Heart right ventricle (tissue), 16 donors: ENCODE measurements around the gene PYROXD2. TPM values are rescaled to one million over a fixed set of nuclear protein-coding genes. Genes with fewer than 3 reads are reported as not detected.

Experiments
- ATAC-seq, 8 donors: fragments of 200-7000 bp; cut with Tn5 transposase; one replicate each; pipeline ENCODE4 v1.9.1; 2020; ENCODE audit warnings: mild to moderate bottlenecking in 8 of 8, moderate library complexity in 8 of 8, moderate number of reproducible peaks in 1 of 8
- DNase-seq, 2 donors: peaks; one replicate each; pipeline ENCODE4 v3.0.0-alpha.2; 2020
- H3K27ac ChIP-seq, 10 donors: fragments of 200-600 bp; sonication (generic) in 2 of 10; one replicate each; pipeline versions ENCODE4 v1.5.0 to v1.8.0; 2020 to 2022; ENCODE audit warnings: mild to moderate bottlenecking in 3 of 10
- H3K27me3 ChIP-seq, 7 donors: fragments of 200-600 bp; one replicate each; pipeline ENCODE4 v1.8.0; 2021 to 2022; ENCODE audit warnings: mild to moderate bottlenecking in 2 of 7
- H3K36me3 ChIP-seq, 9 donors: fragments of 200-600 bp; sonication (generic) in 1 of 9; one replicate each; pipeline versions ENCODE4 v1.5.0 to v1.8.0; 2020 to 2022; ENCODE audit warnings: mild to moderate bottlenecking in 2 of 9
- H3K4me1 ChIP-seq, 9 donors: fragments of 200-600 bp; sonication (generic) in 1 of 9; one replicate each; pipeline versions ENCODE4 v1.5.0 to v1.8.0; 2020 to 2022; ENCODE audit warnings: mild to moderate bottlenecking in 4 of 9
- H3K4me3 ChIP-seq, 10 donors: fragments of 200-600 bp; sonication (generic) in 2 of 10; one replicate each; pipeline versions ENCODE4 v1.5.0 to v1.8.0; 2020 to 2022; ENCODE audit warnings: mild to moderate bottlenecking in 7 of 10, moderate library complexity in 2 of 10
- H3K9me3 ChIP-seq, 11 donors: fragments of 200-600 bp in 10 of 11; sonication (generic) in 2 of 11; one replicate each; pipeline versions ENCODE4 v1.5.0 to v1.8.0; 2013 to 2022; ENCODE audit warnings: mild to moderate bottlenecking in 2 of 11, control low read depth in 1 of 11, moderate library complexity in 1 of 11
- CTCF ChIP-seq, 9 donors: fragments of 200-600 bp; sonication (generic) in 2 of 9; IDR thresholded peaks; one replicate each; pipeline versions ENCODE4 v1.5.0 to v1.8.0; 2021 to 2022; ENCODE audit warnings: antibody characterized with exemption in 9 of 9, mild to moderate bottlenecking in 5 of 9, moderate library complexity in 1 of 9
- WGBS, 2 donors: extraction: QIAGEN DNeasy Blood & Tissue Kit; methylation state at CpG; one replicate each; pipeline ENCODE4 v1.1.7; 2013; ENCODE audit warnings: inconsistent platforms in 1 of 2; 5-methylcytosine and 5-hydroxymethylcytosine counted together
- intact Hi-C, 10 donors: fragments of 100-400 bp; cut with DNase I; formaldehyde crosslinking; loops; one replicate each; pipeline versions ENCODE4 v1.11.1 to v1.14.2; 2022
- polyA plus RNA-seq, 2 donors: library from polyadenylated mRNA; stranded (reverse); fragments of 200-250 nt; gene quantifications; one replicate each; pipeline ENCODE4 v1.2.3, GENCODE V29; 2013
- total RNA-seq, 10 donors: library from RNA; stranded (reverse); fragmentation: NEBNext Ultra II Directional in 3 of 10; extraction: Animal tissue kit (Norgen Biotek cat#: 25700) in 3 of 10; gene quantifications; one replicate each; pipeline versions ENCODE4 v1.2.1 to v1.2.4, GENCODE V29; 2021 to 2023
- donor health status: Arrhythmogenic right ventricular cardiomyopathy.
- donor health status: ischemic (EF 13 %, LVEDD 7.1; RV severe dilation, severe dysfunction).
- donor health status: healthy with polysubstance abuse.
- donor health status: DM: no; HTN: yes; CAD: no.
- donor health status: DM: no; HTN: no; CAD: no.
- donor health status: ischemic (EF 25% LVEDD 6.9; RV normal size, moderate dysfunction).
- donor health status: ischemic (EF 25% LVEDD 5.7; RV mildly dilated, moderate dysfunction).
- donor health status: healthy.
- donor health status: DM: yes; HTN: yes; CAD: no.
- donor health status: Ischemic cardiomyopathy.
- donor health status: ischemic (EF 35%, LVEDD 5.7; RV mildly dilated, moderate dysfunction).
- donor health status: nonischemic (EF 11% LVEDD 7.7; RV severe dilation, severe dysfunction).
- donor health status: DM: yes; HTN: yes; CAD: no.
- donor health status: PGD.
- donor health status: ischemic (EF 29% LVEDD 5.4; RV normal size, mild dysfunction).
- donor health status: nonischemic (EF 23%, LVEDD 6.1; RV moderate dilation, normal function).

PYROXD2 gene
- total and polyA plus RNA-seq, 12 donors = 3.1 to 31.2 (median 13.9) TPM

- intact Hi-C loops = no loop called here
- no peak for DNase-seq
- TF ChIP-seq CTCF (IDR thresholded peaks at IDR 0.05) = no peak
- ATAC-seq = no peak
- Histone ChIP-seq H3K4me3 (no peak overlapping the region), H3K36me3 (no peaks in the 10 kb centered on the region), H3K27ac (no peak overlapping the region), H3K4me1 (peaks cover 0 to 23% (median 13%) of the 10 kb centered on the region in 9 donors), H3K27me3 (peaks cover 0 to 25% (median 6%) of the 10 kb centered on the region in 7 donors), H3K9me3 (no peaks in the 10 kb centered on the region)
- 75 to 78% methylated on average over 12 of the region's 12 CpGs for WGBS, 2 donors
These were observed 41.9 kb upstream of the PYROXD2 start for GRCh38 chr10:98456686-98457482.

GRCh38 chr10:98456043-98456570 lies 41.1 kb upstream of the PYROXD2 start:
- Histone ChIP-seq H3K4me1 (peaks cover 0 to 17% (median 11%) of the 10 kb centered on the region in 9 donors), H3K9me3 (no peaks in the 10 kb centered on the region), H3K36me3 (no peaks in the 10 kb centered on the region), H3K27me3 (peaks cover 0 to 25% (median 6%) of the 10 kb centered on the region in 7 donors), H3K4me3 (no peak overlapping the region), H3K27ac (no peak overlapping the region)
- 92 to 95% methylated on average over 4 of the region's 4 CpGs for WGBS, 2 donors
- DNase-seq (no peak), ATAC-seq (no peak)
- intact Hi-C loops = no loop called here
- TF ChIP-seq CTCF (IDR thresholded peaks at IDR 0.05) = no peak

- ATAC-seq = no peak
These were observed 38.7 kb upstream of the PYROXD2 start for GRCh38 chr10:98453729-98454128.

GRCh38 chr10:98450618-98451017 lies 35.6 kb upstream of the PYROXD2 start:
- H3K27ac ChIP-seq = no peak overlapping the region
- no peak for TF ChIP-seq CTCF (IDR thresholded peaks at IDR 0.05)
- no peak overlapping the region for H3K4me3 ChIP-seq
- H3K27me3 ChIP-seq = peaks cover 0 to 14% (median 0%) of the 10 kb centered on the region in 7 donors
- H3K9me3 ChIP-seq = no peaks in the 10 kb centered on the region
- intact Hi-C loops = no loop called here
- DNase-seq = no peak
- ATAC-seq = no peak
- peaks cover 0 to 14% (median 6%) of the 10 kb centered on the region in 9 donors for H3K4me1 ChIP-seq
- 77 to 79% methylated on average over 1 of the region's 1 CpG for WGBS, 2 donors
- H3K36me3 ChIP-seq = no peaks in the 10 kb centered on the region

More at GRCh38 chr10:98453729-98454128, 38.7 kb upstream of the PYROXD2 start:
- WGBS, 2 donors = 80 to 92% methylated on average over 2 of the region's 2 CpGs
- no peak for TF ChIP-seq CTCF (IDR thresholded peaks at IDR 0.05)
- Histone ChIP-seq H3K4me1 (no peaks in the 10 kb centered on the region), H3K27me3 (peaks cover 0 to 29% (median 6%) of the 10 kb centered on the region in 7 donors), H3K4me3 (no peak overlapping the region), H3K9me3 (no peaks in the 10 kb centered on the region), H3K36me3 (no peaks in the 10 kb centered on the region), H3K27ac (no peak overlapping the region)
- no peak for DNase-seq
- intact Hi-C loops = no loop called here
